ENCODE results near the gene ROMO1. TPM values are rescaled to one million over a fixed set of nuclear protein-coding genes. Genes with fewer than 3 reads are reported as not detected.
A peak's percentile ranks its signal among the peaks of the same experiment; 100 is the strongest.
"Not testable (repeated sequence)": the region's sequence is repeated elsewhere in the genome, so short reads cannot be mapped to it uniquely, and the experiment has no call there.

The ROMO1 gene
- polyA plus RNA-seq, 2 of the 4 experiments (the other 2 are of a cell fraction): 201 to 430 TPM

- H3K4me3 ChIP-seq; DNase-seq (ENCODE audit: low read depth in 1 of 2, low spot score in 1 of 2); H3K4me2 ChIP-seq; H3K27ac ChIP-seq; H3K9me3 ChIP-seq; FAIRE-seq; H3K4me1 ChIP-seq: not testable (repeated sequence)
- TF ChIP-seq POLR2AphosphoS2 (conservative IDR thresholded peaks at IDR 0.05; ENCODE audit: low read length): 0 out of 2 replicates have a peak, but pooled peaks have one; percentile 67
- ATAC-seq: peak in 1 of 2 experiments; percentile 9; a peak in 2 of 6 replicates
- CTCF ChIA-PET: interaction anchor here (0.6 to 2.4 kb wide), 5 partner anchors 9 to 1891 kb away, joined by 3 to 8 read pairs (median 4); partner anchors contain the start of gene SCAND1
- POLR2A ChIA-PET: interaction anchor here (1.7 to 1.9 kb wide), 2 partner anchors 11 to 24 kb away, joined by 7 to 15 read pairs; partner anchors contain the start of gene RBM39
- 78% methylated on average over 8 of the region's 8 CpGs for WGBS (ENCODE audit: missing lambda C conversion rate)
Measured at GRCh38 chr20:35718321-35718720, 19.1 kb downstream of the ROMO1 start.

- DNase-seq (ENCODE audit: low read depth in 1 of 2, low spot score in 1 of 2) (no peak), ATAC-seq (no peak), FAIRE-seq (no peak)
- no peak overlapping the region for H3K4me2 ChIP-seq
- H3K4me3 ChIP-seq: no peak overlapping the region
- H3K9me3 ChIP-seq: no peaks in the 10 kb centered on the region
- no peak overlapping the region for H3K27ac ChIP-seq
- no peaks in the 10 kb centered on the region for H3K4me1 ChIP-seq
- TF ChIP-seq ZNF302 (CRISPR knock-in tag; IDR thresholded peaks at IDR 0.05) (no peak), POLR2AphosphoS2 (conservative IDR thresholded peaks at IDR 0.05; ENCODE audit: low read length) (0 out of 2 replicates have a peak, but pooled peaks have one; percentile 56)
- ChIA-PET POLR2A (interaction anchor here (0.6 to 2.0 kb wide), 5 partner anchors 11 to 165 kb away, joined by 3 to 15 read pairs (median 4); partner anchors contain the start of genes NFS1, RBM39 and ROMO1), CTCF (interaction anchor here (0.6 to 2.4 kb wide), 6 partner anchors 9 to 235 kb away, joined by 3 to 8 read pairs (median 4); partner anchors contain the start of gene SCAND1)
- WGBS (ENCODE audit: missing lambda C conversion rate): 91% methylated on average over 12 of the region's 12 CpGs
Measured at GRCh38 chr20:35718972-35719635, 19.9 kb downstream of the ROMO1 start.

GRCh38 chr20:35719717-35720116 lies 20.5 kb downstream of the ROMO1 start:
- FAIRE-seq (no peak), ATAC-seq (no peak), DNase-seq (ENCODE audit: low read depth in 1 of 2, low spot score in 1 of 2) (no peak)
- ChIA-PET CTCF (interaction anchor here (0.6 to 2.4 kb wide), 5 partner anchors 9 to 235 kb away, joined by 3 to 8 read pairs (median 3); partner anchors contain the start of gene SCAND1), POLR2A (interaction anchor here (0.9 to 2.0 kb wide), 3 partner anchors 12 to 164 kb away, joined by 4 to 6 read pairs (median 4); partner anchors contain the start of genes NFS1 and ROMO1)
- no peak overlapping the region for H3K4me2 ChIP-seq
- 77% methylated on average over 8 of the region's 8 CpGs for WGBS (ENCODE audit: missing lambda C conversion rate)
- no peak overlapping the region for H3K4me3 ChIP-seq
- no peak overlapping the region for H3K27ac ChIP-seq
- H3K9me3 ChIP-seq: no peaks in the 10 kb centered on the region
- H3K4me1 ChIP-seq: no peaks in the 10 kb centered on the region
- TF ChIP-seq ELK1 (IDR thresholded peaks at IDR 0.05; ENCODE audit: low read depth, low read length) (no peak), POLR2A (IDR thresholded peaks at IDR 0.05; ENCODE audit: low read length) (no peak), RFX5 (IDR thresholded peaks at IDR 0.05) (no peak), HOXB13 (CRISPR knock-in tag; IDR thresholded peaks at IDR 0.05; ENCODE audit: low read depth) (no peak)

- ChIA-PET CTCF (interaction anchor here (0.6 to 2.4 kb wide), 4 partner anchors 8 to 209 kb away, joined by 3 to 8 read pairs (median 4); no protein-coding TSS in a partner anchor), POLR2A (interaction anchor here (0.6 to 2.0 kb wide), 2 partner anchors 12 to 18 kb away, joined by 3 to 6 read pairs; no protein-coding TSS in a partner anchor)
- ATAC-seq (peak in 1 of 2 experiments; percentile 3; a peak in 1 of 6 replicates), FAIRE-seq (no peak), DNase-seq (ENCODE audit: low read depth in 1 of 2, low spot score in 1 of 2) (no peak)
- Histone ChIP-seq H3K4me1 (no peaks in the 10 kb centered on the region), H3K4me2 (no peak overlapping the region), H3K27ac (no peak overlapping the region), H3K9me3 (no peaks in the 10 kb centered on the region), H3K4me3 (no peak overlapping the region)
- 96% methylated on average over 13 of the region's 13 CpGs for WGBS (ENCODE audit: missing lambda C conversion rate)
- TF ChIP-seq TFCP2L1 (CRISPR knock-in tag; IDR thresholded peaks at IDR 0.05): peak; percentile 66; the same call in 1 of the 2 replicates
- 0 out of 3 replicates have a peak, but pooled peaks have one; percentile 8 for TF ChIP-seq BCL3 (IDR thresholded peaks at IDR 0.05)
- TF ChIP-seq HOXA7 (CRISPR knock-in tag; IDR thresholded peaks at IDR 0.05): no peak
Measured at GRCh38 chr20:35720165-35721123, 21.2 kb downstream of the ROMO1 start.

All from A549 (cell line).